Activated CD8-positive, alpha-beta memory T cell treated with anti-CD3 and anti-CD28 coated beads for 1 hour (primary cell): ENCODE results near the gene ZFAND3.

Source experiments
- DNase-seq, 2 donors: peaks; one replicate each; pipeline ENCODE4 v3.0.0-alpha.2; 2020; ENCODE audit warnings: low read depth in 1 of 2; ENCODE audit errors: extremely low read depth in 1 of 2

Gene ZFAND3

DNA sequence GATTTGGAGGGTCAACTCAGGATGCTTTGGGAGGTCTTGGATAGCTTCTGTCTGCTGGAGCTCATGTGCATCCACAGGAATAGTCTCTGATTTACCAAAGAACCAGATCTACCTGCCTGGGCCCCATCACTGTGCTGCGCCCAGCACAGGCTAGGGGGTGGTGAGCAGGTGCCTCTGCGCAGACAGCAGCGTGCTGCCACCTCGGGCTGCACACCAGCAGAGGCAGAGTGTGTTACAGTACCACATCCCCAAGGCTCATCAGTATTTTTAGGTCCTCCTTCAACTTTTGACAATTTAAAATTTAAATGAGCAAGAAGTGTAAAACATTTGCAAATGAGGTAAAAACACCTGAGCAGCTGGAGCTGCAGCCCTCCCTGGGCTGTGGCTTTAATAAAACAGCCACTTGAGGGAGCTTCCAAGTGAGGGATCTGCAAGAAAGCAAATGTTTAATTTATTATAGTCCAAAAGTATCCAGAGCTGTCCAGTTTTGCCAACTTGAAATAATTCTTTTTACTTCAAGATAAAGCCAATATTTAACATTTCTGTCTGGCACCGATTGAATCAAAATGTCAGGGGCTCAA lies 324.9 kb downstream of the ZFAND3 start:
- no peak for DNase-seq

DNA sequence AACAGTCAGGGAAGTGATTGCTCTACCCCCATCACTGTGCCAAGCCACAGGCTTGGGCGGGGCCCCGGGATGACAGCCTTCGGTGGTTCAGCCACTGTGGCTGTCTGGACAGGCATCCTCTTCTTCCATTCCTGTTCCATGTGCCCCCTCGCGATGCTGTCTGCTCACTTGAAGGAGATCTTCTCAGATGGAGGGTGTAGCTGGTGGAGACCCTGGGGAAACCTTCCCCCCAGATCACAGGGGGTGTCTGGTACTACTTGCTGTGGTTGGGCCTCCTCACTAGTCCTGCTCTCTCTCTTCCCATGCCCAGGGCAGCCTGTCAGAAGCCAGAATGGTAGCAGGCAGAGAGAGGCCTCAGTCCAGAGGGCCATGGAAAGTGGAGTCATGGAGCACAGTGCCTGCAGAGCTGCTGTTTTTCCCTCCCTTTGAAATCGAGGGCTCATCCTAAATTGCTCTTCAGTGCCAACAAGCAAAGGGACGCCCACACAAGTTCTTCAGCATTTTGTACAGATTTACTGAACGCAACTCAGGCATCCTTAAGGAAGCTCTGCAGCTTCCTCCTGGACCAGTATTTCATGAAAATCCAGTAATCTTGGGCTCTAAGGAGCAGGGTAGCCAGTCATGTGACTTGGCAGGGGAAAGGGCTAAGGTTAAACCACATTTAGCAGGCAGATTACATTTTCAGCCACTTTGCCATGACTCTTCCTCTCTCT lies 326.6 kb downstream of the ZFAND3 start:
- DNase-seq = no peak

DNA sequence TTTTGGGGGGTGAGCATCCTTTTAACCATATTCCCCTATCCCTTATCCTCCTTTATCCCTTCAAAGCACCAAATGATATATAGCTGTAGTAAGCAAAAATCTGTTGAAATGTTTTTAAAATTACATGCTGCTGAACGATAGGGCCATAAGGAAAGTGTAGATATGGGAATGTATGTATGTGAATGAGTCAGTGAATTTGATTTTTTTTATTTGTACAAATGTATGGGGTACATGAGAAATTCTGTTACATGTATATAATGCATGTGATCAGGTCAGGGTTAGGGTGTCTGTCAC lies 327.2 kb downstream of the ZFAND3 start:
- DNase-seq = no peak

DNA sequence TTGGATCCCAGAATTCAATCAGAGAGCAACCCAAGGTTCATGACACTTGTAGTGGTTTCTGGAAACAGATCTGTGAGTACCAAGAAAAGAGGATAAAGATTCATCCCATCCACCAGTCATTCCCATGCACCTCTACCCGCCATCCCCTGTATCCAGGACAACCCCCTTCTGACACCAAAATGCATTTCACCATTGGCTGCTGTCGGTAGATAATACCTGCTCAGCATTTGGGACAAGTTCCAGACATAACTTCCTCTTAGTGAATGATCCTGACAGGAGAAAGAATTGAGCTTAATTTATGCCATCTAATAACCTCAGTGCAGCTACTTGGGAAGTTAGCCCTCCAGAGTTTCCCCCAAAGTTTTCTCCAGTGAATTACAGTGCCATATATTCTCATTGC lies 329.1 kb downstream of the ZFAND3 start:
- no peak for DNase-seq

DNA sequence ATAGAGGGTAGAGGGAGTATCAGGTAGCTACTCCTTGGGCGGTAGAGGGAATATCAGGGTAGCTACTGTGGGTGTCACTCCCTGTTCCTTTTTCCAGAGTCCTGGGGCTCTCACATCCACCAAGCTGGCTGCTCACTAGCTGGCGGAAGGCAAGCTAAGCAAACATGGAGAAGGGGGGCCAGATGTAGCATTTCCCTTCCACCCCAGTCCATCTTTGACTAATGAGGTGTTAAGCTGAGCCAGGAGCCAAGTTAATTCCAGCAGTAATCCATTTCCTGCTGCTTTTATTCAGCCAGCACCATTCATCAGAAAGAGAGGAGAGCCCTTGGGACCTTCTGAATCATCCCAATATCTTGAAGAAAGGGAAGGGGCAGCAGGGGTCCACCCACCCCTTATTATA lies 330.0 kb downstream of the ZFAND3 start:
- DNase-seq = no peak

DNA sequence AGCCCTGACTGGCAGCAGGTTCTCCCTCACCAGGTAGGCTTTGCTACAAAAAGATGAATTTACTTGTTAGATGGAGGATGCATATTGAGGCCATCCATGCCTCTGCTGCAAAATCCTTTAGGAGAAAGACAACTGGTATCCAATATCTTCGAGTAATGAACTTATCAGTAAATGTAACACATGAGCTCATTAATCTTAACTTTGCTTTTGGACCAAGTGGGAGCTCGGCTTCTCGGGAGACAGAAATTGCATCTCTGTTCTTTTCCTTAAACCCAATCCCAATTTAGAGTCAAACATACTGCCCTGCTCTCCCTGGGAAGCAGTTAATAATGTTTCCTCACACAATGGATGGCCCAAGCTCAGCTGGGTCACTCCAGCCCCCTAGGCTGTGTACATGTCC lies 330.5 kb downstream of the ZFAND3 start:
- no peak for DNase-seq

DNA sequence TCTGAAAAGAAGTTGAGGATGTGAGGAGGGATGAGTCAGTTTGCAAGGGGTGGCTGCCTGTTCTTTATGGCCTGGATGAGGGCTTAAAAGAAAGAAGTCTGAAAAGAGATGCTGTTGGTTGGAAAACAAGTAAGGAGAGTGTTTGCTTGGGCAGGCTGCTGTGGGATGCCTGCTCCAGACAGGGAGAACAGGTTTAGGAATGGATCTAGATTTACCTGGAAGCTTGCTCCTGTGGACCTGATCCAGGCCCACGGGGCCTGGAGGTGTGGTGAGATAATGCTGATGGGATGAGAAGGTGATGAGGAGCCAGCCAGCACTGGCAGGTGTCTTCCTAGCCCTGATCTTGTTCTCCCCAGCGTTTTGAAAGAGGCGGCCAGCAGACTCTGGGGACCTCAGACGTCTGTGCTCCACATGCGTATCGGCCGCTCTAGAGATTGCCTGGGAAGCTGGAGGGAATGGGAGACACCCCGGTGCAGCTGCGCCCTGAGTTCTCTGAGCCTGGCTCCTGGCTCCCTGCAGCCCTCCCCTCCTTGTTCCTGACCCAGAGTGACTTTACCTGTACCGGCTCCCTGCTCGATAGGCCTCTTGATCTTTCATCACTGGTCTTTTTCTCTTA lies 331.3 kb downstream of the ZFAND3 start:
- DNase-seq = no peak

DNA sequence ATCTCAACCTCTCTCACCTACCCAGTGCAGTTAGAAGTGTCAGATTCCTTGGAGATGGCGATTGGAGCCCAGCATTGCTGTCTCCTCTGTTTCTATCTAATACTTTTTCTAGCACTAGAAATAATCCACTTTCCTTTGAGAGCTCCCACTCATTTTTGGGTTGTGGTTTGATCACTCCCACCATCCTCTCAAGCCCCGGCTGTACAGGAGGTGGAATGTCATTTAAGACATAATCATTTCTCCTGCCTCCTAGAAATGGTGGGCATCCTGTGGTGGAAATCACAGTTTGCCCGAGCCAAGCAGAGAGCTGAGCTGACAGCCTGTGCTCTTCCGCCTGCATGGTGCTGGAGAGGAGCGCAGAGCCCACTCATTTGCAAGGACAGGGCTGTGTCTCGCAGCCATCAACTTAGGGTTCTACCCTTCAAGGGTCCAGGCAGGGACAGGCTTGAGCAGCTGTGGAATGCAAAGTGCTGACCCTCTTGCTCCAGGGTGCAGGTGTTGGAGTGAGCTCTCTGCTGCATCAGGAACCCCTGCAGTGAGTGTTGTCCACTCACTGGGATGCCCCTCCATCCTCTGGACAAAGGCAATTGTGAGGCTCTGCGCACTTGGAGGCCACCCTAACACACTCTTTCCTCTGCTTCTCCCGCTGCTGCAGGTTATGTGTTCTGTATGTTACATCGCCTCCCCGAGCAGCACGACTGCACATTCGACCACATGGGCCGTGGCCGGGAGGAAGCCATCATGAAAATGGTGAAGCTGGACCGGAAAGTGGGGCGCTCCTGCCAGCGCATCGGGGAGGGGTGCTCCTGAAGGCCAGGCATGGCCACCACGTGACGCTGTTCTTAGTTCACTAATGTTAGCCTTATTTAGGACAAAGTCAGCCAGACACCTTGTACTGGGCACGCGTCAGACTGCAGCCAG lies 332.3 kb downstream of the ZFAND3 start:
- DNase-seq = no peak

DNA sequence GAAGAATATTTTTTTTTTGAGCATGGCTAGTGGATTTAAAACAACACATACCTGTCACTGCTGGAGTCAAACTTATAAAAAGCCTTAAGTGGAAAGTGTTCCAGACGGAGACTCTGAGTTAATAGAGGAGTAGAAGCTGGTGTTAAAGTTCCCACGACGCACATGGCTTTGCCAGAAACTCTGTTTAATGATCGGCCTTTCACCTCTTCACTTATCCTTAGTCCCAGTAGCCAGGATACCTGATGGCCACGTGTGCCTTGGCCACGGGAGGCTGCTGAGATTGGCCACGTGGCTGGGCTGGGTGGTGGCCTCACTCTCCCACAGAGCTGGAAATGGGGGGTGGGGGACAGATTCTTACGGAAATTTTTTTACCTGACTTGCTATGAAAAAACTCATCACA lies 333.1 kb downstream of the ZFAND3 start:
- no peak for DNase-seq

DNA sequence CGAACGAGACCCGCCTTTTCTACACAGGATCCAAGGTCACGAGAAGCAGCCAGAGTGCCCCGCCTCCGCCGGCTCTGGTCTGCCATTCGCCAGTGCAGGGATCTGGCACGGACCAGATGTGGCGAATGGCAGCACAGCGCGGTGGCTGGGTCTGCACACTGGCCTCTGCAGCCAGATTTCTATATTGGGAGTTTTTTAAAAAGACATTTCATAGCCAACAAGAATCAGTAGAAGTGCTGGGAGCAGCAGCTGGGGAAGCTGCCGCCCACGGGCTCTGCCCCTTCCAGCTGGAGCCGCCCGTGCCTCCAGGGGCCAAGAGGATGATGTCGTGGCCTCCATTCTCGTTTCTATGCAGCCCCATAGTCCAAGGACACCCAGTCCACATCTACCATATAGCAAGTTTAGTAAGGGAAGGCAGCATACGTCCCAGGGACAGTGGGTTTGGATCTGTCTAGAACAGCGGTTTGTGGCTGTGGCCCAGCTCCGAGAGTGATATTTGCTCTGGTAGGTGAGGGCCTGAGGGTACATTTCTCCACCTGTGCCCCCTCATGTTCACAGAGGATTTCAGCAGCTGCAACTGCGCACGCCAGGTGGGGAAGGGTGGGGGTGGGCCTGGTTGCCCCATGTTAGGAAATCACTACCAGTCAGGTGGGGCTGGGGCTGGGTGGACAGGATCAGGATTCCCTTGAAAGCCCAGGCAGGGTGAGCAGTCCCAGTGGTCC lies 333.7 kb downstream of the ZFAND3 start:
- no peak for DNase-seq

DNA sequence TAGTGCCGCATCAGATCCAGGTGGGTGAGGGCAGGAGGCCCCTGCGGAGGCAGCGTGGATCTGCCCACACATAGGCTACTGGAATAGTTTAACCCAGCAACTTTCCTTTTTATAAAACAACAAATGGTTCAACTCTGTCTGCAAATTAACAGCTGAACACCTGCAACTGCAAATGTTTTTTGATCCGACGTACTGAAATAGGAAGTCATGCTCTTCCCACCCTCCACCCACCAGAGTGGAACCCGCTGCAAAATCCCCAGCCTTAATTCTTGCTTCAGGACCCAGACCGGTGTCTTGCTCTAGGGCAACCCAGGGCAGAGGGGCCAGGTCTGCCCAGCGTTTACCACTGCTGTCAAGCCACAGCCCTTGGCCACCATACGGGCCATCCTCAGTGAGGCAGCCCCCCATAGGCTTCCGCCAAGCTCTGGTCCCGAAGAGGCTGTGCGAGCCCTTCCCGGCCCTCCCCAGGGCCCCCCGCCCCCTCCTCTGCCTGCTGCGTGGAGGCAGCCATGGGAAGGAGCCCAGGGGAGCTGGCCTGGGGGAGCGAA lies 334.3 kb downstream of the ZFAND3 start:
- DNase-seq = no peak

DNA sequence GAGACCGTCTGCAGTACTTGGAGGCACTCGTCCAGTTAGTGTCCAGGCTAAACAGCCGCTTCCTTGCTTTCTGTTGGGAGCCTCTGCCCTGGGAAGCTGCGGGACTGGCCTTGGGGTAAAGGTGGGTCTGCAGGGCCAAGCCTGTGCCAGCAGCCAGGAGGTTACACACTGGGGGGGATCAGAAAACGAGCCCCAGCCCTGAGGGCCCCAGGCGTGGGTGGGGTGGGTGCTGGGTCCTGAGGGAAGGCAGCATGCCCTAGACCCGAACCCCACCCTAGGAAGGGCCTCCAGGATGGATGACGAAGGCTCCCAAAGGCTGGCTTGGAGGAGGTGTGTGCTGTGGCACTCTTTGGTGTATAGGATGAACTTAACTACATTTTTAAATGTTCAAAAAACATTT lies 335.2 kb downstream of the ZFAND3 start:
- no peak for DNase-seq

DNA sequence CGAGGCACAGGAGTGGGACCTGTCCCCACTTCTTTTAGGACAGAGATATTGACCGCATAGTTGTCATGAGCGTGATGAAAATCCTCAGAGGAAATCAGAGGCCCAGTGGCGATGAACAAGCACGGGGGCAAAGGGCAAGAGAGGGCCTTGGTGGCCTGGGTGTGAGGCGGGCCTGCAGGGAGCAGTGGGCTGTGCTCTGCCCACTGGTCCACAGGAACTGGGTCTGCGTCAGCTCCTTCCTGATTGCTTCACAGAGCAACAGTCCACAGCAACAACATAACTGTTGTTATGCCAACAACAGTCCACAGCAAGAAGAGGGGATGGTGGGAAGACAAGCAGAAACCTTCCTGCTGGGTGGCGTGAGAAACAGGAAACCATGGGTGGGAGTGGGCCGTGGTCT lies 335.6 kb downstream of the ZFAND3 start:
- no peak for DNase-seq

DNA sequence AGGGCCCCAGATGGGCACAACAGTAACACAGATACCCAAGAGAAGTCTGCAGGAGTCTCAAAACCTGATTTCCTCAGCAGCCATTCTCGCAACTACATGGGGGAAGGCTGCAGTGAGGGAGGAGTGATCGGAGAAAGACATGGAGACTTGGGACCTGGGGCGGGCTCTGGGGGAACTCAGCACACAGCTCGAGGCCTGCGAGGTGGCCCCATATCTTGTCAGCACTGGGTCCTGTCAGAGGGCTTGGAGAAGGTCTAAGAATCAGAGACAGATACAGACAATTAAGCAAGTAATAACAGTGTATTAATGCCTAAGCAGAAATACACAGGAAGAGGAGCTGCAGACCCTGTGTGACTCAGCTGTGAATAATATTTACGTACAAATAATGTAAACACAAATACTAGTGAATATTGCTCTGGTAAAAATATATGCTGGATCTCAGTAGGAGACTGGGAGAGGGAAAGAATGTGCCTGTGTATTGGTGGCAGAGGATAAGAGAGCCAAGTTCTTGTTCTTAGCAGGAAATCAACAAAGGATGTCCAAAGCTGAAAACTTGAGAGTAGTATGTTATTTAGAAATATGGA lies 336.2 kb downstream of the ZFAND3 start:
- no peak for DNase-seq

DNA sequence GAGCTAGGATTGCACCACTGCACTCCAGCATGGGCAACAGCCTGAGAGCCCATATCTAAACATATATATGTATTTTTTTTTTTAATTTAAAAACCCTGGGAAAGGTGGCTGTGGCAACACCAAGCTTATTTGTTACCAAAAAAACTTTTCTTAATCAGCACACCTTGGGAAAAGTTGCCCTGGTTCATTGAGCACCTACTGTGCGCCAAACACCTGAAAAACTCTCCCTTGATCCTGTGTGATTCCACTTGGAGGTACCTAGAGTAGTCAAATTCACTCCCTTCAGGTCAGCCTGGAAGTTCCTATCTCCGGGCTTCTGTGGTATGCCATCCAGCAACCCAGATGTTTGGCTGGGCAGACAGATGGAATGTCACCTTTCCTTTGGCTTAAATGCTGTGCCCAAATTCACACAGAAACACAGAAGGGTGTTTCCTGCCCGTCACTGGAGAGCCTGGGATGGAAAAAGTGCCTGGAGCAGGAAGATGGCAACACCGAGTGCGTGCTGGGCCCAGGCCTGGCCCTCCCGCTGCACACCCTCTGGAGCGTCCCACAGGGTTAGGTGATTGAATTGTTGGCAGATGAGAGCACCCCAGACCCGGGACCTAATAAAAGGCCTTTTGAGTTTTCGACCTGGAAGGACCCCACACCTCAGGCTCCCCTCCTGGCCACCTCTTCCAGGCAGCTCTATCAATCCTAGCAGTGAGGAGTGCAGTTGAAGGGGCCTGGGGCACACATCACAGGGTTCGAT lies 337.5 kb downstream of the ZFAND3 start:
- no peak for DNase-seq

DNA sequence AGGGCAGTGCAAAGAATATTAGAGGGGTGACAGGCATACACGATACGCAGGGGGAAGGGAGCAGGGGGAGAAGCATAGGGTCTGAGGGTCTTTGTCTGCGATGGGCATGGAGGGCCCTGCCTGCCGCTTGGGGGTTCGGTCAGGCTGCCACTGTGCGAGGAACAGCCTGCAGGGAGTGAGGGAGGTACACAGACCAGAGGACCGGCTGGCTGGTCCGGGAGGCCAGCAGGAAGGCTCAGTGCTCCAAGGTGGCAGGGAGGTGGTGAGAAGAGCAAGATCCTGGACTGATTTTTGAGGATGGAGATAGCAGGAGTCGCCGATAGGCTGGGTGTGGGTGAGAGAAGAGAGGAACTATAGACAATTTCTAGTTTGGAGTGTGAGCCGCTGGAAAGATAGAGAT lies 338.4 kb downstream of the ZFAND3 start:
- no peak for DNase-seq

DNA sequence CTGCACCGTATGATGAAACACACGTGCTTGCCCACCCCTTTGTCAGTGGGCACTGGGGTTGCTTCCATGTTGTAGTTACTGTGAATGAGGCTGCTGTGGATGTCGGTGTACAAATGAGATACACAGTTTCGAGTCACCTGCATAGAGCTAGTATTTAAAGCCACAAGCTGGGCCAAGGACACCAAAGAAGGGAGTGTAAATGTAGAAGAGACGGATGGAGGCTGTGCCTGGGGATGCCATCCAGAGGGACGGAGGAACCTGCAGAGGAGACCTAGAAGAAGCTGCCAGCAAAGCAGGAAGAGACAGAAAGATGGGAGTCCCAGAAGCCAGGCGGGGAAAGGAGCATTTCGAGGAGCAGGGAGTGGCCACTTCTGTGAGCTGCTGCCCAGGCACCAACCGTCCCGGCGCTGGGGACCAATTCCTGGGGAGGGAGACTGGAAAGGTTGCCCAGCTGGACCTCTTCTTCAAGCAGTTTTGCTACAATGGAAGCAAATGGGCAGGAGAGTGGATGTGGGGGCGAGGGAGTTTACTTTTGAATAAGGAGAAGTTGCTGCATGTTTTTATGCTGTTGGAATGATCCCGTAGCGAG lies 339.3 kb downstream of the ZFAND3 start:
- DNase-seq = no peak

DNA sequence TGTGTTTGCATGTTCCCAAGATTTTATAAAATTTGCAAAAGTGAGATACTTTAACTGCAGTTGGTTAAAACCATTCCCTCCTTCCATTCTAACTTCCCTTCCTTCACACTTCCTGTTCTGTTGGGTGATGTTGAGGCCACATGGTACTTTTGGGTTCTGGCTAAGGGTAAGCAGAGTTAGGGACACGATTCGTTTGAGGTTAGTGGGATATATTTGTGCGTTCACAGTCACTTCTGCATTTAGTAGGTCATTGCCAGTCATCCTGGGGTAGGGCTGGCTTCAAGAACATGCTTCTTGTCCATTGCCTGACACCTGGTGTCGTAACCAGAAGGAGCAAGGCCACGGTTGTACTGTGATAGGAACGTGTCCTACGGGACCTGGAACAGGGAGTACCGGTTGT lies 340.1 kb downstream of the ZFAND3 start:
- no peak for DNase-seq

DNA sequence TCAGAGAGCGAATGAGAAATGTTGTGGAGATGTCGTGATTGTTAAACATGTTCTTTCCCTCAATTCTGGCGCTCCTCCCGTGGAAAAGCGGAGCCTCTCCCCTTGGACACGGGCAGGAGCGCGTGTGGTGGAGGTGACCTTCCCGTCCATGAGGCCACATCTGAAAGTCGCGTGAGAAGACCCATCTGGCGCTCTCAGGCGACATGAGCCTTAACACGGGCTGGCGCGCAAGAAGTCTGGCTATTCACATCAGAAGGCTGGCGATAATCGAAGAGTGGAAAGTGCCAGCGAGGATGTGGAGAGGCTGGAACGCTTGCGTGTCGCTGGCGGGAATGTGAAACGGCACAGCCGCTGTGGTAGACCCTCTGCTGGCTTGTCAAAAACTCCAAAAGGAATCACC lies 341.3 kb downstream of the ZFAND3 start:
- DNase-seq = no peak
